ENCODE results near the gene ADAP1. TPM values are rescaled to one million over a fixed set of nuclear protein-coding genes. Genes with fewer than 3 reads are reported as not detected.

The ADAP1 gene
- total RNA-seq, 1 experiment from 2014 or later: 34.0 TPM

GRCh38 chr7:997404-998395 lies 43.2 kb upstream of the ADAP1 start (continued):
- no peak for TF ChIP-seq POLR2A (IDR thresholded peaks at IDR 0.05; ENCODE audit: borderline replicate concordance, extremely low read depth, insufficient read depth, insufficient read length)

- no peak overlapping the region for H3K27ac ChIP-seq (ENCODE audit: low read depth, low read length)
- DNase-seq (ENCODE audit: low read depth, low spot score) (no peak), ATAC-seq (no peak)
- H3K4me3 ChIP-seq (replicated peaks in 1 of 2; ENCODE audit: low read depth in 1 of 2, low read length in 2 of 2): no peak overlapping the region
- H3K9me3 ChIP-seq (ENCODE audit: control insufficient read depth in 1 of 2, insufficient read depth in 1 of 2, low read depth in 1 of 2, low read length in 2 of 2): no peaks in the 10 kb centered on the region
- ChIA-PET POLR2A (no interaction called here), CTCF (interaction anchor here (2.0 kb wide), 1 partner anchor 69 kb away, joined by 5 read pairs; no protein-coding TSS in a partner anchor), RAD21 (ENCODE audit: low non-redundant PET in 1 of 2, low total read pairs in 2 of 2, uncharacterized antibody in 2 of 2, unreplicated experiment in 2 of 2) (no interaction called here)
- peaks cover 0 to 9% of the 10 kb centered on the region in 2 experiments; a peak in 2 of 4 replicates for H3K4me1 ChIP-seq (ENCODE audit: control insufficient read depth in 1 of 2, insufficient read depth in 2 of 2, low read length in 2 of 2)
- H3K4me2 ChIP-seq (ENCODE audit: low read length): no peak overlapping the region
- H4K20me1 ChIP-seq (ENCODE audit: insufficient read depth): no peaks in the 10 kb centered on the region
- H3K9me2 ChIP-seq (ENCODE audit: insufficient read depth): no peaks in the 10 kb centered on the region
- H2AFZ ChIP-seq (ENCODE audit: low read depth, low read length, poor library complexity, severe bottlenecking): no peak overlapping the region
- intact Hi-C loops (cut with micrococcal nuclease): no loop called here
- no peaks in the 10 kb centered on the region; a peak in 1 of 4 replicates for H3K36me3 ChIP-seq (ENCODE audit: control insufficient read depth in 1 of 2, insufficient read depth in 2 of 2, low read length in 2 of 2)
- no peaks in the 10 kb centered on the region for H3K79me2 ChIP-seq (ENCODE audit: insufficient read depth, low read length)
- H3K27me3 ChIP-seq (ENCODE audit: insufficient read depth, low read length): no peaks in the 10 kb centered on the region
- BruUV-seq (replicated peaks): no TSS peak
- no peak overlapping the region for H3K9ac ChIP-seq (ENCODE audit: low read length)
- TF ChIP-seq EGR1 (IDR thresholded peaks at IDR 0.05; ENCODE audit: low read depth): no peak
- TF ChIP-seq EZH2phosphoT487 (IDR thresholded peaks at IDR 0.05; ENCODE audit: borderline replicate concordance): no peak
- no peak for TF ChIP-seq EZH2 (IDR thresholded peaks at IDR 0.05)
- no peak for TF ChIP-seq SIN3A (IDR thresholded peaks at IDR 0.05; ENCODE audit: low read depth)
- no peak for TF ChIP-seq ELF1 (IDR thresholded peaks at IDR 0.05; ENCODE audit: borderline replicate concordance, low read depth)
- TF ChIP-seq SP1 (IDR thresholded peaks at IDR 0.05; ENCODE audit: low read depth): no peak
These were observed 41.8 kb upstream of the ADAP1 start for GRCh38 chr7:996079-996872.
